IPS-20b (cell line): Measurements from ENCODE around the gene PIK3C2A.
"Not testable (repeated sequence)": the region's sequence is repeated elsewhere in the genome, so short reads cannot be mapped to it uniquely, and the experiment has no call there.

Source experiments
- H3K27ac ChIP-seq: one replicate; pipeline ENCODE4 v1.5.1; 2013; ENCODE audit warnings: low read length
- H3K27me3 ChIP-seq: 2 replicates; pipeline ENCODE4 v1.6.1; 2013; ENCODE audit warnings: mild to moderate bottlenecking, low read length, inconsistent platforms; ENCODE audit not compliant: insufficient read depth
- H3K36me3 ChIP-seq: 2 replicates; pipeline ENCODE4 v1.6.1; 2013; ENCODE audit warnings: low read depth, mild to moderate bottlenecking, inconsistent platforms, low read length, moderate library complexity; ENCODE audit not compliant: insufficient read depth
- H3K4me1 ChIP-seq: 2 replicates; pipeline ENCODE4 v1.6.1; 2013; ENCODE audit warnings: mild to moderate bottlenecking, control low read depth, inconsistent platforms, low read length, moderate library complexity; ENCODE audit not compliant: insufficient read depth
- H3K4me3 ChIP-seq: 2 replicates; pipeline ENCODE4 v1.5.1; 2013; ENCODE audit warnings: mild to moderate bottlenecking, low read length, inconsistent platforms
- H3K9ac ChIP-seq: 2 replicates; pipeline ENCODE4 v1.6.1; 2013; ENCODE audit warnings: low read depth, mild to moderate bottlenecking, inconsistent platforms, low read length, moderate library complexity
- H3K9me3 ChIP-seq: 2 replicates; pipeline ENCODE4 v1.6.1; 2013; ENCODE audit warnings: mild to moderate bottlenecking, low read depth, low read length, inconsistent platforms; ENCODE audit not compliant: insufficient read depth

Gene PIK3C2A

GRCh38 chr11:17233101-17233500 lies 25.3 kb upstream of the PIK3C2A start:
- Histone ChIP-seq H3K9me3 (no peaks in the 10 kb centered on the region), H3K4me1 (no peaks in the 10 kb centered on the region), H3K27me3 (no peaks in the 10 kb centered on the region), H3K36me3 (no peaks in the 10 kb centered on the region), H3K9ac (no peak overlapping the region), H3K4me3 (no peak overlapping the region), H3K27ac (no peak overlapping the region)

- Histone ChIP-seq H3K9me3 (no peaks in the 10 kb centered on the region), H3K4me1 (no peaks in the 10 kb centered on the region), H3K27me3 (no peaks in the 10 kb centered on the region), H3K36me3 (no peaks in the 10 kb centered on the region), H3K9ac (no peak overlapping the region), H3K4me3 (no peak overlapping the region), H3K27ac (no peak overlapping the region)
These were observed 23.4 kb upstream of the PIK3C2A start for GRCh38 chr11:17230867-17231851.

- Histone ChIP-seq H3K27me3 (no peaks in the 10 kb centered on the region), H3K4me3 (no peak overlapping the region), H3K9me3 (no peaks in the 10 kb centered on the region), H3K36me3 (no peaks in the 10 kb centered on the region), H3K4me1 (no peaks in the 10 kb centered on the region), H3K27ac (no peak overlapping the region), H3K9ac (no peak overlapping the region)
These were observed 21.8 kb upstream of the PIK3C2A start for GRCh38 chr11:17229481-17230152.

- not testable (repeated sequence) for H3K27me3 ChIP-seq, H3K4me1 ChIP-seq, H3K4me3 ChIP-seq
These were observed 20.6 kb upstream of the PIK3C2A start for GRCh38 chr11:17228186-17228925.

GRCh38 chr11:17224727-17225126 lies 16.9 kb upstream of the PIK3C2A start:
- no peaks in the 10 kb centered on the region for H3K4me1 ChIP-seq
- no peaks in the 10 kb centered on the region for H3K27me3 ChIP-seq
- H3K9me3 ChIP-seq = no peaks in the 10 kb centered on the region
- no peaks in the 10 kb centered on the region for H3K36me3 ChIP-seq
- H3K9ac ChIP-seq = no peak overlapping the region
- no peak overlapping the region for H3K27ac ChIP-seq
- no peak overlapping the region for H3K4me3 ChIP-seq

More at GRCh38 chr11:17228186-17228925, 20.6 kb upstream of the PIK3C2A start:
- H3K36me3 ChIP-seq, H3K9ac ChIP-seq, H3K27ac ChIP-seq, H3K9me3 ChIP-seq: not testable (repeated sequence)

GRCh38 chr11:17221968-17222367 lies 14.2 kb upstream of the PIK3C2A start:
- Histone ChIP-seq H3K9me3 (no peaks in the 10 kb centered on the region), H3K4me1 (no peaks in the 10 kb centered on the region), H3K27ac (no peak overlapping the region), H3K27me3 (no peaks in the 10 kb centered on the region), H3K9ac (no peak overlapping the region), H3K4me3 (no peak overlapping the region), H3K36me3 (no peaks in the 10 kb centered on the region)

GRCh38 chr11:17219016-17219415 lies 11.2 kb upstream of the PIK3C2A start:
- no peak overlapping the region for H3K9ac ChIP-seq

GRCh38 chr11:17218403-17218802 lies 10.6 kb upstream of the PIK3C2A start:
- no peak overlapping the region for H3K9ac ChIP-seq
- H3K27me3 ChIP-seq = no peaks in the 10 kb centered on the region
- H3K9me3 ChIP-seq = peaks cover 11% of the 10 kb centered on the region; the same call in 1 of the 2 replicates
- peaks cover 8% of the 10 kb centered on the region; the same call in 1 of the 2 replicates for H3K36me3 ChIP-seq
- H3K4me3 ChIP-seq = no peak overlapping the region
- H3K4me1 ChIP-seq = no peaks in the 10 kb centered on the region
- H3K27ac ChIP-seq = no peak overlapping the region

More at GRCh38 chr11:17219016-17219415, 11.2 kb upstream of the PIK3C2A start:
- Histone ChIP-seq H3K9me3 (peaks cover 6% of the 10 kb centered on the region; the same call in 1 of the 2 replicates), H3K27me3 (no peaks in the 10 kb centered on the region), H3K4me3 (no peak overlapping the region), H3K36me3 (peaks cover 3% of the 10 kb centered on the region; the same call in 1 of the 2 replicates), H3K4me1 (no peaks in the 10 kb centered on the region), H3K27ac (no peak overlapping the region)

GRCh38 chr11:17217401-17217800 lies 9.6 kb upstream of the PIK3C2A start:
- Histone ChIP-seq H3K27ac (no peak overlapping the region), H3K4me3 (no peak overlapping the region), H3K9ac (no peak overlapping the region), H3K27me3 (no peaks in the 10 kb centered on the region), H3K36me3 (peaks cover 8% of the 10 kb centered on the region; the same call in 1 of the 2 replicates), H3K4me1 (no peaks in the 10 kb centered on the region), H3K9me3 (peaks cover 11% of the 10 kb centered on the region; the same call in 1 of the 2 replicates)

- Histone ChIP-seq H3K4me3 (no peak overlapping the region), H3K9ac (no peak overlapping the region), H3K27me3 (no peaks in the 10 kb centered on the region), H3K36me3 (peaks cover 8% of the 10 kb centered on the region; the same call in 1 of the 2 replicates), H3K4me1 (peaks cover 6% of the 10 kb centered on the region; the same call in 1 of the 2 replicates), H3K9me3 (peaks cover 11% of the 10 kb centered on the region; the same call in 1 of the 2 replicates), H3K27ac (no peak overlapping the region)
These were observed 6.6 kb upstream of the PIK3C2A start for GRCh38 chr11:17214338-17214737.

GRCh38 chr11:17211286-17211685 lies 3.5 kb upstream of the PIK3C2A start:
- no peak overlapping the region for H3K4me3 ChIP-seq
- no peak overlapping the region for H3K27ac ChIP-seq
- peaks cover 8% of the 10 kb centered on the region; the same call in 1 of the 2 replicates for H3K4me1 ChIP-seq
- H3K36me3 ChIP-seq = peaks cover 8% of the 10 kb centered on the region; the same call in 1 of the 2 replicates
- peaks cover 11% of the 10 kb centered on the region; the same call in 1 of the 2 replicates for H3K9me3 ChIP-seq
- no peak overlapping the region for H3K9ac ChIP-seq
- no peaks in the 10 kb centered on the region for H3K27me3 ChIP-seq
